ENCODE results near the gene FXR2. TPM values are rescaled to one million over a fixed set of nuclear protein-coding genes. Genes with fewer than 3 reads are reported as not detected.

The FXR2 gene
- total RNA-seq, 2 experiments from 2014 or later, result 32.1 to 32.4 TPM

GRCh38 chr17:7550344-7550743, 64.4 kb downstream of the FXR2 start:
- peaks cover 14% of the 10 kb centered on the region for H3K4me1 ChIP-seq (ENCODE audit: insufficient read depth, low read length, poor library complexity, severe bottlenecking)
- H4K20me1 ChIP-seq (ENCODE audit: insufficient read depth, low read length), result no peaks in the 10 kb centered on the region
- H2AFZ ChIP-seq (ENCODE audit: low read length), result no peak overlapping the region
- no peak for DNase-seq (ENCODE audit: low spot score)
- CTCF ChIA-PET (ENCODE audit: unreplicated experiment), result no interaction called here
- no peak overlapping the region for H3K4me3 ChIP-seq (ENCODE audit: low read depth, low read length, poor library complexity, severe bottlenecking)
- H3K4me2 ChIP-seq (ENCODE audit: low read length), result no peak overlapping the region
- no peaks in the 10 kb centered on the region for H3K9me3 ChIP-seq (ENCODE audit: low read length)
- no peaks in the 10 kb centered on the region for H3K9me2 ChIP-seq (ENCODE audit: insufficient read depth, low read length)
- H3K79me2 ChIP-seq (ENCODE audit: insufficient read depth, low read depth, low read length), result no peaks in the 10 kb centered on the region
- POLR2A ChIA-PET, result no interaction called here
- no peaks in the 10 kb centered on the region for H3K36me3 ChIP-seq (ENCODE audit: insufficient read depth, low read length)
- intact Hi-C loops (cut with micrococcal nuclease; ENCODE audit: unreplicated experiment), result no loop called here
- no peak overlapping the region for H3K27ac ChIP-seq (ENCODE audit: low read depth, low read length, poor library complexity, severe bottlenecking)
- no TSS peak for BruUV-seq (replicated peaks)
- TF ChIP-seq CTCF (conservative IDR thresholded peaks at IDR 0.05; ENCODE audit: low read length) (no peak), EZH2phosphoT487 (IDR thresholded peaks at IDR 0.05; ENCODE audit: borderline replicate concordance, low read depth, low read length) (no peak)

GRCh38 chr17:7549401-7550055, 65.2 kb downstream of the FXR2 start:
- Histone ChIP-seq H3K27ac (ENCODE audit: low read depth, low read length, poor library complexity, severe bottlenecking) (no peak overlapping the region), H3K36me3 (ENCODE audit: insufficient read depth, low read length) (no peaks in the 10 kb centered on the region), H3K4me1 (ENCODE audit: insufficient read depth, low read length, poor library complexity, severe bottlenecking) (peaks cover 14% of the 10 kb centered on the region), H2AFZ (ENCODE audit: low read length) (no peak overlapping the region), H3K9me2 (ENCODE audit: insufficient read depth, low read length) (no peaks in the 10 kb centered on the region), H4K20me1 (ENCODE audit: insufficient read depth, low read length) (no peaks in the 10 kb centered on the region), H3K79me2 (ENCODE audit: insufficient read depth, low read depth, low read length) (no peaks in the 10 kb centered on the region), H3K4me2 (ENCODE audit: low read length) (no peak overlapping the region), H3K9me3 (ENCODE audit: low read length) (no peaks in the 10 kb centered on the region), H3K4me3 (ENCODE audit: low read depth, low read length, poor library complexity, severe bottlenecking) (no peak overlapping the region)
- ChIA-PET CTCF (ENCODE audit: unreplicated experiment) (no interaction called here), POLR2A (no interaction called here)
- intact Hi-C loops (cut with micrococcal nuclease; ENCODE audit: unreplicated experiment), result no loop called here
- DNase-seq (ENCODE audit: low spot score), result no peak
- no peak for TF ChIP-seq EZH2phosphoT487 (IDR thresholded peaks at IDR 0.05; ENCODE audit: borderline replicate concordance, low read depth, low read length)
- TF ChIP-seq CTCF (conservative IDR thresholded peaks at IDR 0.05; ENCODE audit: low read length), result no peak
- BruUV-seq (replicated peaks), result no TSS peak

GRCh38 chr17:7548585-7549400, 65.9 kb downstream of the FXR2 start, which contains the start of gene TNFSF12:
TNFSF12 (plus strand) TSS chr17:7549058; CDS start chr17:7549154, 96 bp downstream.
- Histone ChIP-seq H3K4me3 (ENCODE audit: low read depth, low read length, poor library complexity, severe bottlenecking) (no peak within 1 kb of the TSS), H3K4me2 (ENCODE audit: low read length) (no peak within 1 kb of the TSS)
- POLR2A ChIA-PET, result interaction anchor here (2.0 kb wide), 1 partner anchor 12 kb away, joined by 9 read pairs; no protein-coding TSS in a partner anchor

More at GRCh38 chr17:7548585-7549400, 65.9 kb downstream of the FXR2 start, which contains the start of gene TNFSF12:
- TF ChIP-seq CTCF (conservative IDR thresholded peaks at IDR 0.05; ENCODE audit: low read length) (no peak), EZH2phosphoT487 (IDR thresholded peaks at IDR 0.05; ENCODE audit: borderline replicate concordance, low read depth, low read length) (no peak)
- intact Hi-C loops (cut with micrococcal nuclease; ENCODE audit: unreplicated experiment), result no loop called here
- Histone ChIP-seq H3K9me2 (ENCODE audit: insufficient read depth, low read length) (no peaks in the 10 kb centered on the region), H3K36me3 (ENCODE audit: insufficient read depth, low read length) (no peaks in the 10 kb centered on the region), H3K79me2 (ENCODE audit: insufficient read depth, low read depth, low read length) (no peaks in the 10 kb centered on the region), H3K27ac (ENCODE audit: low read depth, low read length, poor library complexity, severe bottlenecking) (no peak within 1 kb of the TSS), H3K9me3 (ENCODE audit: low read length) (no peaks in the 10 kb centered on the region), H3K4me1 (ENCODE audit: insufficient read depth, low read length, poor library complexity, severe bottlenecking) (peaks cover 14% of the 10 kb centered on the region), H4K20me1 (ENCODE audit: insufficient read depth, low read length) (no peaks in the 10 kb centered on the region), H2AFZ (ENCODE audit: low read length) (no peak within 1 kb of the TSS)
- CTCF ChIA-PET (ENCODE audit: unreplicated experiment), result no interaction called here
- DNase-seq (ENCODE audit: low spot score), result no peak
- BruUV-seq (replicated peaks), result no TSS peak
